Gastrocnemius medialis (tissue), 4 donors: Measurements from ENCODE around the gene TMEM108. TPM values are rescaled to one million over a fixed set of nuclear protein-coding genes. Genes with fewer than 3 reads are reported as not detected.

ENCODE experiments used
- ATAC-seq, 2 donors: fragments of 150-250 bp; one replicate each; pipeline ENCODE4 v1.9.1; 2016
- DNase-seq, 2 donors: peaks; one replicate each; pipeline ENCODE4 v3.0.0-alpha.2; 2019
- H3K27ac ChIP-seq, 4 donors: fragments of 200-600 bp; sonication (generic); 1 replicate in 1 of 4; 2 replicates in 3 of 4; pipeline ENCODE4 v1.5.1; 2016 to 2018; ENCODE audit warnings: mild to moderate bottlenecking in 2 of 4, moderate library complexity in 1 of 4
- H3K27me3 ChIP-seq, 3 donors: fragments of 200-600 bp; sonication (generic) in 2 of 3; 1 replicate in 1 of 3; 2 replicates in 2 of 3; pipeline versions ENCODE4 v1.5.1 to v1.6.0; 2016 to 2019; ENCODE audit warnings: mild to moderate bottlenecking in 1 of 3, moderate library complexity in 1 of 3
- H3K36me3 ChIP-seq, 2 donors: fragments of 200-600 bp; sonication (generic) in 1 of 2; one replicate each; pipeline ENCODE4 v1.5.1; 2017 to 2018
- H3K4me1 ChIP-seq, 2 donors: fragments of 200-600 bp; sonication (generic) in 1 of 2; one replicate each; pipeline ENCODE4 v1.5.1; 2016 to 2017; ENCODE audit warnings: mild to moderate bottlenecking in 2 of 2
- H3K4me3 ChIP-seq, 4 donors: fragments of 200-600 bp; sonication (generic) in 3 of 4; 1 replicate in 1 of 4; 2 replicates in 3 of 4; pipeline ENCODE4 v1.5.1; 2016 to 2019; ENCODE audit warnings: mild to moderate bottlenecking in 2 of 4
- H3K9me3 ChIP-seq, 3 donors: fragments of 200-600 bp; sonication (generic) in 2 of 3; 1 replicate in 1 of 3; 2 replicates in 2 of 3; pipeline ENCODE4 v1.5.1; 2016 to 2019
- CTCF ChIP-seq, 5 experiments: fragments of 450-650 bp in 3 of 5; fragments of 200-600 bp in 2 of 5; sonication (generic) in 2 of 5; IDR thresholded peaks in 4 of 5; conservative IDR thresholded peaks in 1 of 5; 1 replicate in 4 of 5; 2 replicates in 1 of 5; pipeline ENCODE4 v1.5.1; 2016 to 2019; ENCODE audit warnings: antibody characterized with exemption in 5 of 5, mild to moderate bottlenecking in 3 of 5, moderate library complexity in 3 of 5
- POLR2A ChIP-seq, 2 donors: fragments of 450-650 bp; IDR thresholded peaks; one replicate each; pipeline ENCODE4 v1.6.1; 2017; ENCODE audit warnings: antibody characterized with exemption in 2 of 2, mild to moderate bottlenecking in 2 of 2, moderate library complexity in 2 of 2
- in situ Hi-C, 4 donors: fragments of 200-750 bp; cut with MboI; loops; one replicate each; pipeline versions ENCODE4 v1.15.0 to v1.8.0; 2017; ENCODE audit warnings: low sequenced_read_pairs in 4 of 4
- intact Hi-C: fragments of 100-400 bp; cut with DNase I; formaldehyde crosslinking; loops from one replicate; pipeline ENCODE4 v1.15.1; 2023; ENCODE audit warnings: low total_unique reads
- total RNA-seq, 4 donors: library from RNA; depleted of rRNA; stranded (reverse); fragments of >200 nt; gene quantifications; one replicate each; pipeline versions ENCODE4 v1.1.0 to v1.2.3, GENCODE V29; 2016

Gene TMEM108
- total RNA-seq, 4 donors from 2014 or later, result 1.1 to 3.7 (median 2.4) TPM

- no peak overlapping the region for H3K27ac ChIP-seq
These were observed 333.5 kb downstream of the TMEM108 start for GRCh38 chr3:133371676-133372075.

GRCh38 chr3:133374708-133375402, 336.7 kb downstream of the TMEM108 start:
- in situ Hi-C loops, result loop anchor here in 3 of 4 donors (5.0 to 25.0 kb wide), 2 partner anchors 338 to 643 kb away; partner anchors contain the start of gene TMEM108 (in 2 of the 3)
- Histone ChIP-seq H3K27me3 (no peaks in the 10 kb centered on the region), H3K4me1 (no peaks in the 10 kb centered on the region), H3K9me3 (no peaks in the 10 kb centered on the region), H3K4me3 (no peak overlapping the region), H3K27ac (no peak overlapping the region), H3K36me3 (no peaks in the 10 kb centered on the region)
- TF ChIP-seq CTCF (IDR thresholded peaks at IDR 0.05 in 4 of 5, conservative IDR thresholded peaks at IDR 0.05 in 1 of 5), result no peak
- no peak for TF ChIP-seq POLR2A (IDR thresholded peaks at IDR 0.05)
- DNase-seq, result no peak
- ATAC-seq, result no peak
- intact Hi-C loops, result no loop called here

More at GRCh38 chr3:133371676-133372075, 333.5 kb downstream of the TMEM108 start:
- DNase-seq (no peak), ATAC-seq (no peak)
- Histone ChIP-seq H3K36me3 (no peaks in the 10 kb centered on the region), H3K4me1 (no peaks in the 10 kb centered on the region), H3K27me3 (no peaks in the 10 kb centered on the region), H3K4me3 (no peak overlapping the region), H3K9me3 (no peaks in the 10 kb centered on the region)
- in situ Hi-C loops, result no loop called here
- TF ChIP-seq POLR2A (IDR thresholded peaks at IDR 0.05) (no peak), CTCF (IDR thresholded peaks at IDR 0.05 in 4 of 5, conservative IDR thresholded peaks at IDR 0.05 in 1 of 5) (no peak)
- intact Hi-C loops, result no loop called here

GRCh38 chr3:133375403-133375745, 337.2 kb downstream of the TMEM108 start:
- Histone ChIP-seq H3K4me3 (no peak overlapping the region), H3K27me3 (no peaks in the 10 kb centered on the region), H3K4me1 (no peaks in the 10 kb centered on the region), H3K9me3 (no peaks in the 10 kb centered on the region), H3K27ac (no peak overlapping the region), H3K36me3 (no peaks in the 10 kb centered on the region)
- intact Hi-C loops, result no loop called here
- TF ChIP-seq CTCF (IDR thresholded peaks at IDR 0.05 in 4 of 5, conservative IDR thresholded peaks at IDR 0.05 in 1 of 5), result no peak
- TF ChIP-seq POLR2A (IDR thresholded peaks at IDR 0.05), result no peak
- DNase-seq (no peak), ATAC-seq (no peak)
- in situ Hi-C loops, result loop anchor here in 3 of 4 donors (5.0 to 25.0 kb wide), 2 partner anchors 338 to 643 kb away; partner anchors contain the start of gene TMEM108 (in 2 of the 3)

- no peaks in the 10 kb centered on the region for H3K27me3 ChIP-seq
- H3K27ac ChIP-seq, result no peak overlapping the region
- no peaks in the 10 kb centered on the region for H3K9me3 ChIP-seq
- H3K36me3 ChIP-seq, result no peaks in the 10 kb centered on the region
- H3K4me3 ChIP-seq, result no peak overlapping the region
- ATAC-seq (no peak), DNase-seq (no peak)
- no peak for TF ChIP-seq CTCF (IDR thresholded peaks at IDR 0.05 in 4 of 5, conservative IDR thresholded peaks at IDR 0.05 in 1 of 5)
- TF ChIP-seq POLR2A (IDR thresholded peaks at IDR 0.05), result no peak
- H3K4me1 ChIP-seq, result no peaks in the 10 kb centered on the region
- intact Hi-C loops, result loop anchor here (2.0 kb wide), 1 partner anchor 334 kb away; no protein-coding TSS in a partner anchor
- in situ Hi-C loops, result loop anchor here in 3 of 4 donors (5.0 to 25.0 kb wide), 2 partner anchors 340 to 645 kb away; partner anchors contain the start of gene TMEM108 (in 2 of the 3)
These were observed 338.6 kb downstream of the TMEM108 start for GRCh38 chr3:133376810-133377209.
